HUES48 (cell line): Measurements from ENCODE around the gene LRRTM4.

ENCODE experiments used
- H3K27ac ChIP-seq: one replicate; pipeline ENCODE4 v1.7.0; 2013; ENCODE audit warnings: low read depth, low read length, inconsistent platforms
- H3K27me3 ChIP-seq: 2 replicates; pipeline ENCODE4 v1.6.1; 2013; ENCODE audit warnings: mild to moderate bottlenecking, low read length; ENCODE audit not compliant: control insufficient read depth, insufficient read depth
- H3K36me3 ChIP-seq: 2 replicates; pipeline ENCODE4 v1.6.1; 2013; ENCODE audit warnings: low read length; ENCODE audit not compliant: control insufficient read depth, insufficient read depth
- H3K4me1 ChIP-seq: 2 replicates; pipeline ENCODE4 v1.6.1; 2013; ENCODE audit warnings: mild to moderate bottlenecking, low read length; ENCODE audit not compliant: control insufficient read depth, insufficient read depth
- H3K4me3 ChIP-seq: 2 replicates; pipeline ENCODE4 v1.5.1; 2013; ENCODE audit warnings: mild to moderate bottlenecking, low read depth, low read length
- H3K9ac ChIP-seq: 2 replicates; pipeline ENCODE4 v1.6.1; 2013; ENCODE audit warnings: mild to moderate bottlenecking, low read depth, low read length, moderate library complexity
- H3K9me3 ChIP-seq: 2 replicates; pipeline ENCODE4 v1.6.1; 2013; ENCODE audit warnings: low read length; ENCODE audit not compliant: control insufficient read depth, insufficient read depth

Gene LRRTM4

GRCh38 chr2:76759634-76760366 is 762.4 kb downstream of the LRRTM4 start:
- no peak overlapping the region for H3K4me3 ChIP-seq

GRCh38 chr2:76752506-76752905 is 769.7 kb downstream of the LRRTM4 start:
- H3K9ac ChIP-seq, result no peak overlapping the region
- no peak overlapping the region for H3K4me3 ChIP-seq
- no peaks in the 10 kb centered on the region for H3K27me3 ChIP-seq
- H3K9me3 ChIP-seq, result no peaks in the 10 kb centered on the region
- no peaks in the 10 kb centered on the region for H3K36me3 ChIP-seq
- no peak overlapping the region for H3K27ac ChIP-seq
- peaks cover 7% of the 10 kb centered on the region for H3K4me1 ChIP-seq

More at GRCh38 chr2:76759634-76760366, 762.4 kb downstream of the LRRTM4 start:
- no peak overlapping the region for H3K27ac ChIP-seq
- peaks cover 41% of the 10 kb centered on the region for H3K4me1 ChIP-seq
- H3K27me3 ChIP-seq, result no peaks in the 10 kb centered on the region
- no peaks in the 10 kb centered on the region for H3K36me3 ChIP-seq
- no peaks in the 10 kb centered on the region for H3K9me3 ChIP-seq
- H3K9ac ChIP-seq, result no peak overlapping the region

GRCh38 chr2:76749858-76750257 is 772.3 kb downstream of the LRRTM4 start:
- H3K27me3 ChIP-seq, result no peaks in the 10 kb centered on the region

GRCh38 chr2:76748581-76749296 is 773.4 kb downstream of the LRRTM4 start:
- no peak overlapping the region for H3K27ac ChIP-seq
- no peaks in the 10 kb centered on the region for H3K27me3 ChIP-seq
- no peak overlapping the region for H3K9ac ChIP-seq
- no peaks in the 10 kb centered on the region for H3K36me3 ChIP-seq
- no peak overlapping the region for H3K4me3 ChIP-seq
- H3K4me1 ChIP-seq, result no peaks in the 10 kb centered on the region
- H3K9me3 ChIP-seq, result no peaks in the 10 kb centered on the region

More at GRCh38 chr2:76749858-76750257, 772.3 kb downstream of the LRRTM4 start:
- H3K9me3 ChIP-seq, result no peaks in the 10 kb centered on the region
- no peak overlapping the region for H3K27ac ChIP-seq
- no peak overlapping the region for H3K4me3 ChIP-seq
- H3K4me1 ChIP-seq, result no peaks in the 10 kb centered on the region
- H3K36me3 ChIP-seq, result no peaks in the 10 kb centered on the region
- no peak overlapping the region for H3K9ac ChIP-seq

- Histone ChIP-seq H3K27ac (no peak overlapping the region), H3K4me1 (no peaks in the 10 kb centered on the region), H3K9me3 (no peaks in the 10 kb centered on the region), H3K9ac (no peak overlapping the region), H3K36me3 (no peaks in the 10 kb centered on the region), H3K27me3 (no peaks in the 10 kb centered on the region), H3K4me3 (no peak overlapping the region)
These were observed 776.6 kb downstream of the LRRTM4 start for GRCh38 chr2:76745605-76746004.

- H3K4me1 ChIP-seq, result peaks cover 16% of the 10 kb centered on the region
- H3K9me3 ChIP-seq, result no peaks in the 10 kb centered on the region
- H3K9ac ChIP-seq, result no peak overlapping the region
- no peak overlapping the region for H3K4me3 ChIP-seq
- no peaks in the 10 kb centered on the region for H3K36me3 ChIP-seq
- H3K27ac ChIP-seq, result no peak overlapping the region
- H3K27me3 ChIP-seq, result no peaks in the 10 kb centered on the region
These were observed 784.6 kb downstream of the LRRTM4 start for GRCh38 chr2:76737607-76738006.

GRCh38 chr2:76733736-76734135 is 788.4 kb downstream of the LRRTM4 start:
- no peaks in the 10 kb centered on the region for H3K36me3 ChIP-seq
- H3K27ac ChIP-seq, result no peak overlapping the region
- no peaks in the 10 kb centered on the region for H3K27me3 ChIP-seq
- H3K4me3 ChIP-seq, result no peak overlapping the region
- H3K9ac ChIP-seq, result no peak overlapping the region
- peaks cover 14% of the 10 kb centered on the region; the same call in 1 of the 2 replicates for H3K4me1 ChIP-seq
- H3K9me3 ChIP-seq, result no peaks in the 10 kb centered on the region

GRCh38 chr2:76731157-76731556 is 791.0 kb downstream of the LRRTM4 start:
- Histone ChIP-seq H3K27me3 (no peaks in the 10 kb centered on the region), H3K4me3 (no peak overlapping the region), H3K36me3 (no peaks in the 10 kb centered on the region), H3K9me3 (no peaks in the 10 kb centered on the region), H3K9ac (no peak overlapping the region), H3K27ac (no peak overlapping the region), H3K4me1 (peaks cover 12% of the 10 kb centered on the region; the same call in 1 of the 2 replicates)

GRCh38 chr2:76730021-76730420 is 792.2 kb downstream of the LRRTM4 start:
- H3K36me3 ChIP-seq, result no peaks in the 10 kb centered on the region
- H3K4me1 ChIP-seq, result peaks cover 10% of the 10 kb centered on the region; the same call in 1 of the 2 replicates
- H3K27me3 ChIP-seq, result no peaks in the 10 kb centered on the region
- no peak overlapping the region for H3K27ac ChIP-seq
- H3K9me3 ChIP-seq, result no peaks in the 10 kb centered on the region
- H3K9ac ChIP-seq, result no peak overlapping the region
- no peak overlapping the region for H3K4me3 ChIP-seq

- no peaks in the 10 kb centered on the region for H3K9me3 ChIP-seq
- no peaks in the 10 kb centered on the region for H3K27me3 ChIP-seq
- no peak overlapping the region for H3K27ac ChIP-seq
- H3K4me1 ChIP-seq, result no peaks in the 10 kb centered on the region
- no peak overlapping the region for H3K4me3 ChIP-seq
- no peaks in the 10 kb centered on the region for H3K36me3 ChIP-seq
- H3K9ac ChIP-seq, result no peak overlapping the region
These were observed 801.0 kb downstream of the LRRTM4 start for GRCh38 chr2:76721226-76721625.

- H3K27me3 ChIP-seq, result no peaks in the 10 kb centered on the region
- H3K4me3 ChIP-seq, result no peak overlapping the region
- no peaks in the 10 kb centered on the region for H3K36me3 ChIP-seq
- peaks cover under 1% of the 10 kb centered on the region; the same call in 1 of the 2 replicates for H3K9me3 ChIP-seq
- no peak overlapping the region for H3K9ac ChIP-seq
- H3K27ac ChIP-seq, result no peak overlapping the region
- H3K4me1 ChIP-seq, result peaks cover 6% of the 10 kb centered on the region; the same call in 1 of the 2 replicates
These were observed 808.9 kb downstream of the LRRTM4 start for GRCh38 chr2:76713312-76713711.
